Measurements from ENCODE around the gene TNNT3. TPM values are rescaled to one million over a fixed set of nuclear protein-coding genes. Genes with fewer than 3 reads are reported as not detected.

Gene TNNT3
- total RNA-seq, 2 experiments from 2014 or later, result 4.7 to 6.2 TPM

- TF ChIP-seq EZH2phosphoT487 (IDR thresholded peaks at IDR 0.05; ENCODE audit: borderline replicate concordance, low read depth, low read length), result no peak
- TF ChIP-seq CTCF (conservative IDR thresholded peaks at IDR 0.05; ENCODE audit: low read length), result no peak
- Histone ChIP-seq H3K9me2 (ENCODE audit: insufficient read depth, low read length) (no peaks in the 10 kb centered on the region), H3K27ac (ENCODE audit: low read depth, low read length, poor library complexity, severe bottlenecking) (no peak overlapping the region), H2AFZ (ENCODE audit: low read length) (no peak overlapping the region), H3K9me3 (ENCODE audit: low read length) (no peaks in the 10 kb centered on the region), H3K4me1 (ENCODE audit: insufficient read depth, low read length, poor library complexity, severe bottlenecking) (no peaks in the 10 kb centered on the region), H3K79me2 (ENCODE audit: insufficient read depth, low read depth, low read length) (no peaks in the 10 kb centered on the region), H3K36me3 (ENCODE audit: insufficient read depth, low read length) (no peaks in the 10 kb centered on the region), H3K4me3 (ENCODE audit: low read depth, low read length, poor library complexity, severe bottlenecking) (no peak overlapping the region), H4K20me1 (ENCODE audit: insufficient read depth, low read length) (no peaks in the 10 kb centered on the region), H3K4me2 (ENCODE audit: low read length) (no peak overlapping the region)
- no peak for DNase-seq (ENCODE audit: low spot score)
- intact Hi-C loops (cut with micrococcal nuclease; ENCODE audit: unreplicated experiment), result loop anchor here (10.0 kb wide), 1 partner anchor 227 kb away; the partner anchor contains the start of gene KRTAP5-6
- BruUV-seq (replicated peaks), result no TSS peak
- ChIA-PET POLR2A (interaction anchor here (0.5 kb wide), 1 partner anchor 20 kb away, joined by 3 read pairs; no protein-coding TSS in a partner anchor), CTCF (ENCODE audit: unreplicated experiment) (no interaction called here)
Measured at GRCh38 chr11:1921574-1922141, 2.2 kb downstream of the TNNT3 start.

- no peak overlapping the region for H3K4me3 ChIP-seq (ENCODE audit: low read depth, low read length, poor library complexity, severe bottlenecking)
- no peaks in the 10 kb centered on the region for H3K36me3 ChIP-seq (ENCODE audit: insufficient read depth, low read length)
- H3K9me2 ChIP-seq (ENCODE audit: insufficient read depth, low read length), result no peaks in the 10 kb centered on the region
- H3K79me2 ChIP-seq (ENCODE audit: insufficient read depth, low read depth, low read length), result no peaks in the 10 kb centered on the region
- TF ChIP-seq EZH2phosphoT487 (IDR thresholded peaks at IDR 0.05; ENCODE audit: borderline replicate concordance, low read depth, low read length), result no peak
- H2AFZ ChIP-seq (ENCODE audit: low read length), result no peak overlapping the region
- no TSS peak for BruUV-seq (replicated peaks)
- H3K9me3 ChIP-seq (ENCODE audit: low read length), result no peaks in the 10 kb centered on the region
- no peak overlapping the region for H3K4me2 ChIP-seq (ENCODE audit: low read length)
- H3K27ac ChIP-seq (ENCODE audit: low read depth, low read length, poor library complexity, severe bottlenecking), result no peak overlapping the region
- ChIA-PET CTCF (ENCODE audit: unreplicated experiment) (no interaction called here), POLR2A (no interaction called here)
- no peaks in the 10 kb centered on the region for H3K4me1 ChIP-seq (ENCODE audit: insufficient read depth, low read length, poor library complexity, severe bottlenecking)
- DNase-seq (ENCODE audit: low spot score), result no peak
- intact Hi-C loops (cut with micrococcal nuclease; ENCODE audit: unreplicated experiment), result loop anchor here (10.0 kb wide), 1 partner anchor 228 kb away; the partner anchor contains the start of gene KRTAP5-6
- no peaks in the 10 kb centered on the region for H4K20me1 ChIP-seq (ENCODE audit: insufficient read depth, low read length)
Measured at GRCh38 chr11:1922481-1923081, 3.1 kb downstream of the TNNT3 start.

GRCh38 chr11:1923201-1923956 lies 3.9 kb downstream of the TNNT3 start:
- Histone ChIP-seq H3K36me3 (ENCODE audit: insufficient read depth, low read length) (no peaks in the 10 kb centered on the region), H3K4me1 (ENCODE audit: insufficient read depth, low read length, poor library complexity, severe bottlenecking) (no peaks in the 10 kb centered on the region), H3K9me2 (ENCODE audit: insufficient read depth, low read length) (no peaks in the 10 kb centered on the region), H3K79me2 (ENCODE audit: insufficient read depth, low read depth, low read length) (no peaks in the 10 kb centered on the region), H3K4me3 (ENCODE audit: low read depth, low read length, poor library complexity, severe bottlenecking) (no peak overlapping the region), H3K9me3 (ENCODE audit: low read length) (no peaks in the 10 kb centered on the region), H3K27ac (ENCODE audit: low read depth, low read length, poor library complexity, severe bottlenecking) (no peak overlapping the region), H3K4me2 (ENCODE audit: low read length) (no peak overlapping the region), H2AFZ (ENCODE audit: low read length) (no peak overlapping the region), H4K20me1 (ENCODE audit: insufficient read depth, low read length) (no peaks in the 10 kb centered on the region)
- intact Hi-C loops (cut with micrococcal nuclease; ENCODE audit: unreplicated experiment), result loop anchor here (10.0 kb wide), 1 partner anchor 229 kb away; the partner anchor contains the start of gene KRTAP5-6
- ChIA-PET POLR2A (no interaction called here), CTCF (ENCODE audit: unreplicated experiment) (no interaction called here)
- no peak for TF ChIP-seq CTCF (conservative IDR thresholded peaks at IDR 0.05; ENCODE audit: low read length)
- no peak for TF ChIP-seq EZH2phosphoT487 (IDR thresholded peaks at IDR 0.05; ENCODE audit: borderline replicate concordance, low read depth, low read length)
- DNase-seq (ENCODE audit: low spot score), result no peak
- no TSS peak for BruUV-seq (replicated peaks)
